Stimulated activated CD4-positive, alpha-beta T cell treated with anti-CD3 and anti-CD28 coated beads, Interleukin-4, amount 100 ng/mL, for 48 hours (primary cell): ENCODE measurements around the gene DBP.
"Not testable (repeated sequence)": the region's sequence is repeated elsewhere in the genome, so short reads cannot be mapped to it uniquely, and the experiment has no call there.

ENCODE experiments used
- DNase-seq, 2 donors: peaks; one replicate each; pipeline ENCODE4 v3.0.0-alpha.2; 2020; ENCODE audit warnings: low read depth in 2 of 2

Gene DBP

GRCh38 chr19:48641850-48642249 lies 4.7 kb upstream of the DBP start:
- DNase-seq, result no peak

- no peak for DNase-seq
Measured at GRCh38 chr19:48639483-48640375, 2.5 kb upstream of the DBP start.

GRCh38 chr19:48638831-48639381 lies 1.7 kb upstream of the DBP start:
- no peak for DNase-seq

- peak in 1 of 2 donors; percentile 62 for DNase-seq
Measured at GRCh38 chr19:48637948-48638830, 1.0 kb upstream of the DBP start.

- DNase-seq, result peak; percentile 97 to 98
Measured at GRCh38 chr19:48637449-48637947, 319 bp upstream of the DBP start.

GRCh38 chr19:48635966-48636858 lies 967 bp downstream of the DBP start:
- no peak for DNase-seq

- DNase-seq, result peak; percentile 57 to 74
Measured at GRCh38 chr19:48635263-48635965, 1.8 kb downstream of the DBP start.

- peak; percentile 93 to 95 for DNase-seq
Measured at GRCh38 chr19:48634424-48635262, 2.5 kb downstream of the DBP start.

GRCh38 chr19:48634036-48634342 lies 3.2 kb downstream of the DBP start:
- no peak for DNase-seq

- no peak for DNase-seq
Measured at GRCh38 chr19:48633148-48634035, 3.8 kb downstream of the DBP start.

- DNase-seq, result no peak
Measured at GRCh38 chr19:48632692-48633147, 4.5 kb downstream of the DBP start.

- DNase-seq, result not testable (repeated sequence)
Measured at GRCh38 chr19:48632286-48632685, 4.9 kb downstream of the DBP start.

- DNase-seq, result no peak
Measured at GRCh38 chr19:48631225-48631624, 6.0 kb downstream of the DBP start.

- no peak for DNase-seq
Measured at GRCh38 chr19:48630296-48631063, 6.7 kb downstream of the DBP start.

GRCh38 chr19:48629599-48630295 lies 7.4 kb downstream of the DBP start:
- DNase-seq, result no peak

GRCh38 chr19:48629297-48629598 lies 7.9 kb downstream of the DBP start:
- no peak for DNase-seq
